HepG2 (cell line): ENCODE results near the gene CASP12. TPM values are rescaled to one million over a fixed set of nuclear protein-coding genes. Genes with fewer than 3 reads are reported as not detected.

ENCODE experiments used
- ATAC-seq: fragments of 200-7000 bp; cut with Tn5 transposase; 3 replicates; pipeline ENCODE4 v1.9.1; 2020; ENCODE audit warnings: mild to moderate bottlenecking, moderate library complexity
- BruUV-seq: library from RNA; stranded (reverse); fragments of 400-500 nt; replicated peaks from 2 replicates; lab custom pipeline; 2021; lab: Mats Ljungman, UMichigan
- CTCF ChIA-PET: fragments of 300-600 bp; formaldehyde crosslinking; extraction: SDS; loops from one replicate; lab custom pipeline; 2021; ENCODE audit warnings: low total read pairs, inconsistent platforms, low intra/inter-chr PET ratio; lab: Yijun Ruan, JAX
- POLR2A ChIA-PET: fragments of 350-600 bp; sonication (Branson Sonifier 250); formaldehyde crosslinking; loops from one replicate; lab custom pipeline; 2020; ENCODE audit warnings: antibody characterized with exemption, inconsistent platforms; lab: Yijun Ruan, JAX
- DNase-seq: peaks from one replicate; pipeline ENCODE4 v3.0.0-alpha.2; 2015; ENCODE audit warnings: low spot score
- FAIRE-seq: peaks from 3 replicates; lab custom pipeline; 2011; peaks lifted over from hg19 to GRCh38; lab: Jason Lieb, UNC
- H2AFZ ChIP-seq: one replicate; pipeline ENCODE4 v1.6.1; 2011; ENCODE audit warnings: low read length, inconsistent platforms
- H3K27ac ChIP-seq: fragments of 300-600 bp; 3 replicates; pipeline ENCODE4 v1.8.0; 2011; ENCODE audit warnings: mixed run types, mild to moderate bottlenecking, mixed read lengths, low read length, inconsistent platforms; ENCODE audit not compliant: insufficient read depth; ENCODE audit errors: extremely low read length
- H3K27me3 ChIP-seq, 2 experiments: fragments of 200-600 bp in 1 of 2; 2 replicates in 1 of 2; 3 replicates in 1 of 2; pipeline versions ENCODE4 v1.6.0 to v1.8.0; 2011; ENCODE audit warnings: low read length in 2 of 2, mild to moderate bottlenecking in 2 of 2, moderate library complexity in 2 of 2, inconsistent platforms in 1 of 2; ENCODE audit not compliant: insufficient read depth in 2 of 2, control insufficient read depth in 1 of 2
- H3K36me3 ChIP-seq, 2 experiments: fragments of 200-600 bp in 1 of 2; replicated peaks in 1 of 2; 2 replicates in 1 of 2; 3 replicates in 1 of 2; pipeline versions ENCODE4 v1.5.1 to v1.8.0; 2011; ENCODE audit warnings: low read length in 2 of 2, inconsistent platforms in 1 of 2; ENCODE audit not compliant: insufficient read depth in 2 of 2, control insufficient read depth in 1 of 2
- H3K4me1 ChIP-seq: 2 replicates; pipeline ENCODE4 v1.5.1; 2012; ENCODE audit warnings: low read length, inconsistent platforms; ENCODE audit not compliant: insufficient read depth
- H3K4me2 ChIP-seq: 2 replicates; pipeline ENCODE4 v1.6.0; 2011; ENCODE audit warnings: low read depth, low read length, inconsistent platforms
- H3K4me3 ChIP-seq, 3 experiments: fragments of 200-600 bp in 1 of 3; sonication (generic), shearing (Covaris generic) in 1 of 3; replicated peaks in 1 of 3; 2 replicates each; pipeline ENCODE4 v1.5.1; 2011 to 2016; ENCODE audit warnings: low read length in 3 of 3, inconsistent platforms in 2 of 3, low read depth in 2 of 3, mild to moderate bottlenecking in 2 of 3, control low read depth in 1 of 3, mixed read lengths in 1 of 3; ENCODE audit not compliant: insufficient read depth in 1 of 3
- H3K79me2 ChIP-seq: one replicate; pipeline ENCODE4 v1.6.1; 2011; ENCODE audit warnings: low read length, inconsistent platforms; ENCODE audit not compliant: insufficient read depth
- H3K9ac ChIP-seq: 2 replicates; pipeline ENCODE4 v1.6.0; 2011; ENCODE audit warnings: mild to moderate bottlenecking, low read depth, low read length, inconsistent platforms; ENCODE audit not compliant: insufficient read depth
- H3K9me3 ChIP-seq: 2 replicates; pipeline ENCODE4 v1.5.1; 2012; ENCODE audit warnings: mild to moderate bottlenecking, low read length
- H4K20me1 ChIP-seq: 2 replicates; pipeline ENCODE4 v1.6.0; 2011; ENCODE audit warnings: inconsistent platforms, mild to moderate bottlenecking, low read length, moderate library complexity; ENCODE audit not compliant: insufficient read depth
- AHR ChIP-seq: IDR thresholded peaks from 2 replicates; pipeline ENCODE4 v1.6.1; 2018; ENCODE audit warnings: missing genetic modification reagents, missing compliant biosample characterization
- CBX1 ChIP-seq: IDR thresholded peaks from one replicate; pipeline ENCODE4 v1.6.1; 2016; ENCODE audit warnings: antibody characterized with exemption, low read depth
- CBX2 ChIP-seq, 2 experiments: fragments of 200-600 bp in 1 of 2; sonication (generic); formaldehyde crosslinking in 1 of 2; IDR thresholded peaks; 2 replicates each; pipeline versions ENCODE4 v1.7.0 to v1.8.1; 2018 to 2022; ENCODE audit warnings: low read depth in 2 of 2, low read length in 1 of 2, mild to moderate bottlenecking in 1 of 2, missing genetic modification reagents in 1 of 2
- CHD4 ChIP-seq: fragments of 200-600 bp; sonication (generic); IDR thresholded peaks from 2 replicates; pipeline ENCODE4 v1.7.0; 2017; ENCODE audit warnings: mild to moderate bottlenecking, low read length, borderline replicate concordance
- CREB3 ChIP-seq: sonication (generic); formaldehyde crosslinking; IDR thresholded peaks from 2 replicates; pipeline ENCODE4 v1.5.0; 2020; ENCODE audit warnings: missing genetic modification reagents
- KAT7 ChIP-seq: IDR thresholded peaks from 2 replicates; pipeline ENCODE4 v1.6.1; 2018; ENCODE audit warnings: borderline replicate concordance, missing compliant biosample characterization
- KLF11 ChIP-seq: IDR thresholded peaks from 2 replicates; pipeline ENCODE4 v1.6.1; 2016; ENCODE audit warnings: missing compliant biosample characterization
- MATR3 ChIP-seq: sonication (generic); formaldehyde crosslinking; IDR thresholded peaks from 2 replicates; pipeline ENCODE4 v1.4.0; 2020; ENCODE audit warnings: missing genetic modification reagents
- MAX ChIP-seq: IDR thresholded peaks from 2 replicates; pipeline ENCODE4 v1.6.1; 2012; ENCODE audit warnings: inconsistent platforms
- MTA3 ChIP-seq: sonication (generic); formaldehyde crosslinking; IDR thresholded peaks from 2 replicates; pipeline ENCODE4 v1.4.0; 2020; ENCODE audit warnings: missing genetic modification reagents
- NCOA2 ChIP-seq: sonication (generic); formaldehyde crosslinking; IDR thresholded peaks from 2 replicates; pipeline ENCODE4 v1.8.0; 2022; ENCODE audit warnings: inconsistent platforms
- NR1H2 ChIP-seq: sonication (generic); formaldehyde crosslinking; IDR thresholded peaks from 2 replicates; pipeline ENCODE4 v1.8.1; 2022; ENCODE audit warnings: low read depth, missing genetic modification reagents, borderline replicate concordance
- RCOR2 ChIP-seq: IDR thresholded peaks from 2 replicates; pipeline ENCODE4 v1.6.1; 2016; ENCODE audit warnings: missing biosample characterization, missing genetic modification reagents
- SCMH1 ChIP-seq: sonication (generic); formaldehyde crosslinking; IDR thresholded peaks from 2 replicates; pipeline ENCODE4 v1.9.0; 2021; ENCODE audit warnings: missing genetic modification reagents, mild to moderate bottlenecking, borderline replicate concordance
- SSRP1 ChIP-seq: IDR thresholded peaks from 2 replicates; pipeline ENCODE4 v1.6.1; 2016; ENCODE audit warnings: control low read depth
- TRAFD1 ChIP-seq: sonication (generic); formaldehyde crosslinking; IDR thresholded peaks from 2 replicates; pipeline ENCODE4 v1.5.1; 2020; ENCODE audit warnings: missing genetic modification reagents, mild to moderate bottlenecking, borderline replicate concordance
- ZFX ChIP-seq: sonication (generic); formaldehyde crosslinking; IDR thresholded peaks from 2 replicates; pipeline ENCODE4 v1.4.0; 2020; ENCODE audit warnings: mild to moderate bottlenecking, low read depth, missing genetic modification reagents, moderate library complexity
- ZNF253 ChIP-seq: sonication (generic); formaldehyde crosslinking; IDR thresholded peaks from 2 replicates; pipeline ENCODE4 v1.8.0; 2022; ENCODE audit warnings: mild to moderate bottlenecking, missing genetic modification reagents, borderline replicate concordance
- ZNF263 ChIP-seq: sonication (generic); formaldehyde crosslinking; IDR thresholded peaks from 2 replicates; pipeline ENCODE4 v1.4.0; 2020; ENCODE audit warnings: missing genetic modification reagents
- ZNF333 ChIP-seq: sonication (generic); formaldehyde crosslinking; IDR thresholded peaks from 2 replicates; pipeline ENCODE4 v1.4.0; 2020; ENCODE audit warnings: mild to moderate bottlenecking, missing genetic modification reagents, borderline replicate concordance
- ZNF484 ChIP-seq: sonication (generic); formaldehyde crosslinking; IDR thresholded peaks from 2 replicates; pipeline ENCODE4 v1.5.1; 2020; ENCODE audit warnings: mild to moderate bottlenecking, low read depth, missing genetic modification reagents, borderline replicate concordance
- ZNF513 ChIP-seq: sonication (generic); formaldehyde crosslinking; conservative IDR thresholded peaks from 2 replicates; pipeline ENCODE4 v1.5.0; 2020; ENCODE audit warnings: missing genetic modification reagents
- WGBS: methylation state at CpG from one replicate; pipeline ENCODE4 v1.1.6; 2017; ENCODE audit warnings: low lambda C conversion rate; 5-methylcytosine and 5-hydroxymethylcytosine counted together
- in situ Hi-C: cut with HindIII; loops from 2 replicates; pipeline ENCODE4 v1.10.0; 2017; ENCODE audit warnings: low pct_unique_long_range_greater_than_20kb; ENCODE audit not compliant: extremely low pct_ligation_motif_present
- intact Hi-C: fragments of 100-400 bp; cut with micrococcal nuclease; formaldehyde crosslinking; loops from one replicate; pipeline ENCODE4 v1.10.0; 2022; ENCODE audit not compliant: unreplicated experiment
- polyA plus RNA-seq, 8 experiments: library from polyadenylated mRNA; depleted of rRNA in 3 of 8; stranded (reverse) in 7 of 8; unstranded in 1 of 8; fragments of >200 nt; fragmentation: Illumina TruSeq in 4 of 8; extraction: Trizol in 4 of 8; gene quantifications; 2 replicates each; pipeline versions ENCODE4 v1.2.1 to v1.2.3, GENCODE V29; 2011 to 2016; ENCODE audit warnings: low read depth in 4 of 8, missing spikeins in 1 of 8, mixed read lengths in 1 of 8; ENCODE audit not compliant: insufficient read depth in 1 of 8
- total RNA-seq, 5 experiments: library from RNA; depleted of rRNA; stranded (reverse); fragments of >200 nt; fragmentation: Illumina TruSeq; extraction: Trizol; gene quantifications; 2 replicates each; pipeline ENCODE4 v1.2.3, GENCODE V29; 2016; ENCODE audit warnings: low read depth in 1 of 5

Gene CASP12
- total and polyA plus RNA-seq, 2 of the 13 experiments (the other 11 are each of a cell fraction or from before 2014, with no cell fraction given): not detected

GRCh38 chr11:104841185-104841584, 57.1 kb downstream of the CASP12 start (continued):
- TF ChIP-seq CHD4 (no peak), MTA3 (CRISPR knock-in tag) (no peak), SSRP1 (no peak), SCMH1 (CRISPR knock-in tag) (no peak), ZNF513 (no peak), AHR (no peak), CBX2 (IDR thresholded peaks at IDR 0.05; ENCODE audit: low read depth, low read length) (no peak), CBX2 (CRISPR knock-in tag; IDR thresholded peaks at IDR 0.05; ENCODE audit: low read depth) (no peak), KLF11 (CRISPR knock-in tag) (no peak), ZFX (no peak), NR1H2 (CRISPR knock-in tag) (no peak), NCOA2 (CRISPR knock-in tag) (no peak)

- no peak overlapping the region for H3K27ac ChIP-seq
- ChIA-PET POLR2A (no interaction called here), CTCF (no interaction called here)
- intact Hi-C loops: no loop called here
- H3K27me3 ChIP-seq: no peaks in the 10 kb centered on the region
- no peak overlapping the region for H3K4me2 ChIP-seq
- DNase-seq (no peak), ATAC-seq (no peak), FAIRE-seq (no peak)
- H3K4me3 ChIP-seq: no peak overlapping the region
- H3K36me3 ChIP-seq: no peaks in the 10 kb centered on the region
- no peak overlapping the region for H3K9ac ChIP-seq
- no TSS peak for BruUV-seq
- H3K79me2 ChIP-seq: no peaks in the 10 kb centered on the region
- WGBS: 28% methylated on average over 5 of the region's 5 CpGs
- no peaks in the 10 kb centered on the region for H4K20me1 ChIP-seq
- H3K9me3 ChIP-seq: no peaks in the 10 kb centered on the region
- H2AFZ ChIP-seq: no peak overlapping the region
- in situ Hi-C loops: no loop called here
- no peaks in the 10 kb centered on the region for H3K4me1 ChIP-seq
- TF ChIP-seq CREB3 (CRISPR knock-in tag) (no peak), TRAFD1 (CRISPR knock-in tag) (no peak), KAT7 (CRISPR knock-in tag) (no peak), MAX (no peak), CBX1 (no peak), ZNF263 (CRISPR knock-in tag) (no peak), MATR3 (no peak), ZNF484 (CRISPR knock-in tag) (no peak), ZNF253 (no peak), ZNF333 (no peak), RCOR2 (CRISPR knock-in tag) (no peak)
These were observed 60.2 kb downstream of the CASP12 start for GRCh38 chr11:104837969-104838639.
